K562 (cell line): ENCODE measurements around the gene UBE2O. TPM values are rescaled to one million over a fixed set of nuclear protein-coding genes. Genes with fewer than 3 reads are reported as not detected.
A peak's percentile ranks its signal among the peaks of the same experiment; 100 is the strongest.

Source experiments
- ATF7 ChIP-seq: fragments of 450-650 bp; IDR thresholded peaks from 2 replicates; pipeline ENCODE4 v1.7.1; 2014; ENCODE audit warnings: mild to moderate bottlenecking, moderate library complexity
- BCLAF1 ChIP-seq, 2 experiments: fragments of 450-650 bp in 1 of 2; IDR thresholded peaks; 2 replicates each; pipeline ENCODE4 v1.6.1; 2011 to 2017; ENCODE audit warnings: low read depth in 2 of 2, antibody characterized with exemption in 1 of 2, borderline replicate concordance in 1 of 2, low read length in 1 of 2, mild to moderate bottlenecking in 1 of 2, mixed read lengths in 1 of 2; ENCODE audit not compliant: control insufficient read depth in 1 of 2
- BRF2 ChIP-seq: IDR thresholded peaks from 3 replicates; pipeline ENCODE4 v1.6.1; 2011; ENCODE audit warnings: borderline replicate concordance, mild to moderate bottlenecking; ENCODE audit not compliant: insufficient read length, insufficient read depth
- CHCHD3 ChIP-seq: fragments of 250-450 bp; sonication (Bioruptor Pico); IDR thresholded peaks from 2 replicates; pipeline ENCODE4 v2.1.2; 2022; ENCODE audit warnings: mild to moderate bottlenecking
- ELK3 ChIP-seq: fragments of 450-650 bp; formaldehyde crosslinking; IDR thresholded peaks from 2 replicates; pipeline ENCODE4 v1.4.0; 2020; ENCODE audit warnings: mild to moderate bottlenecking
- EP300 ChIP-seq: IDR thresholded peaks from 2 replicates; pipeline ENCODE4 v1.6.1; 2012; ENCODE audit warnings: low read length, improper control_type of control experiment
- GATAD2A ChIP-seq: fragments of 450-650 bp; IDR thresholded peaks from 2 replicates; pipeline ENCODE4 v1.6.1; 2017
- L3MBTL2 ChIP-seq: fragments of 450-650 bp; IDR thresholded peaks from 2 replicates; pipeline ENCODE4 v1.6.1; 2016; ENCODE audit warnings: mild to moderate bottlenecking, moderate library complexity
- MECOM ChIP-seq: fragments of 250-450 bp; sonication (Bioruptor Pico); IDR thresholded peaks from 2 replicates; pipeline ENCODE4 v1.8.0; 2022; ENCODE audit warnings: inconsistent platforms
- NFIC ChIP-seq: fragments of 450-650 bp; IDR thresholded peaks from 2 replicates; pipeline ENCODE4 v1.6.1; 2017; ENCODE audit warnings: mild to moderate bottlenecking, inconsistent platforms
- NRF1 ChIP-seq, 2 experiments: fragments of 450-650 bp; IDR thresholded peaks in 1 of 2; conservative IDR thresholded peaks in 1 of 2; 2 replicates each; pipeline ENCODE4 v1.6.1; 2014; ENCODE audit warnings: mild to moderate bottlenecking in 2 of 2
- PTTG1 ChIP-seq: fragments of 450-650 bp; IDR thresholded peaks from 2 replicates; pipeline ENCODE4 v1.6.1; 2016; ENCODE audit warnings: low read depth, mild to moderate bottlenecking, missing genetic modification characterization, missing compliant biosample characterization
- RBM17 ChIP-seq: fragments of 200-400 bp; formaldehyde crosslinking; IDR thresholded peaks from 2 replicates; pipeline ENCODE4 v1.6.1; 2017; ENCODE audit warnings: low read depth, mild to moderate bottlenecking, low read length, borderline replicate concordance
- SAFB2 ChIP-seq: fragments of 200-400 bp; formaldehyde crosslinking; IDR thresholded peaks from 2 replicates; pipeline ENCODE4 v1.6.1; 2018; ENCODE audit warnings: borderline replicate concordance, low read length, low read depth, moderate library complexity; ENCODE audit not compliant: severe bottlenecking
- SLC30A9 ChIP-seq: fragments of 250-450 bp; sonication (Bioruptor Pico); IDR thresholded peaks from 2 replicates; pipeline ENCODE4 v1.8.0; 2022; ENCODE audit warnings: mild to moderate bottlenecking, moderate library complexity
- SNIP1 ChIP-seq: fragments of 450-650 bp; IDR thresholded peaks from 2 replicates; pipeline ENCODE4 v1.7.1; 2017; ENCODE audit warnings: low read depth, mild to moderate bottlenecking
- TAF9B ChIP-seq: fragments of 450-650 bp; IDR thresholded peaks from 2 replicates; pipeline ENCODE4 v1.6.1; 2018; ENCODE audit warnings: mild to moderate bottlenecking; ENCODE audit not compliant: partially characterized antibody
- ZBTB11 ChIP-seq, 3 experiments: fragments of 200-800 bp in 1 of 3; fragments of 250-450 bp in 1 of 3; fragments of 450-650 bp in 1 of 3; sonication (Bioruptor Pico) in 1 of 3; sonication (Bioruptor generic) in 1 of 3; formaldehyde crosslinking in 1 of 3; IDR thresholded peaks; 2 replicates each; pipeline versions ENCODE4 v1.6.1 to v1.8.0; 2016 to 2022; ENCODE audit warnings: mild to moderate bottlenecking in 2 of 3, missing genetic modification characterization in 2 of 3, missing compliant biosample characterization in 1 of 3, moderate library complexity in 1 of 3
- ZKSCAN3 ChIP-seq: fragments of 250-450 bp; sonication (Bioruptor Pico); IDR thresholded peaks from 2 replicates; pipeline ENCODE4 v1.4.0; 2020
- polyA plus RNA-seq, 8 experiments: library from polyadenylated mRNA; depleted of rRNA in 4 of 8; stranded (reverse) in 5 of 8; unstranded in 3 of 8; fragments of >200 nt; fragmentation: Nextera tagmentation in 2 of 8; fragmentation: Illumina TruSeq in 1 of 8; extraction: Ambion mirVana in 2 of 8; extraction: Trizol in 1 of 8; gene quantifications; 2 replicates each; pipeline versions ENCODE4 v1.2.1 to v1.2.3, GENCODE V29; 2011 to 2014; ENCODE audit warnings: inconsistent platforms in 1 of 8, missing spikeins in 1 of 8
- total RNA-seq, 7 experiments: library from RNA; depleted of rRNA in 6 of 7; stranded (reverse); fragments of >200 nt in 6 of 7; fragmentation: Illumina TruSeq in 2 of 7; extraction: Trizol in 2 of 7; gene quantifications; 2 replicates each; pipeline versions ENCODE4 v1.2.1 to v1.2.3, GENCODE V29; 2011 to 2021; ENCODE audit warnings: low replicate concordance in 1 of 7

The UBE2O gene
- total and polyA plus RNA-seq, 9 of the 15 experiments (the other 6 are each of a cell fraction or from before 2014, with no cell fraction given) = 1.6 to 39.7 (median 13.3) TPM

GRCh38 chr17:76354747-76355310 is 98.1 kb downstream of the UBE2O start (continued):
- TF ChIP-seq ELK3 (CRISPR knock-in tag) (no peak), PTTG1 (tag) (no peak), NFIC (peak; percentile 74), BCLAF1 (IDR thresholded peaks at IDR 0.05; ENCODE audit: borderline replicate concordance in 1 of 2, control insufficient read depth in 1 of 2, low read depth in 2 of 2, low read length in 1 of 2) (0 out of 4 replicates have a peak, but pooled peaks of 1 of the 2 experiments have one; percentile 37), TAF9B (peak; percentile 31), MECOM (peak; percentile 78; the same call in 1 of the 2 replicates), SLC30A9 (no peak), CHCHD3 (CRISPR knock-in tag) (no peak), EP300 (peak; percentile 81), ZKSCAN3 (CRISPR knock-in tag) (no peak), NRF1 (conservative IDR thresholded peaks at IDR 0.05 in 1 of 2, IDR thresholded peaks at IDR 0.05 in 1 of 2) (0 out of 4 replicates have a peak, but pooled peaks have one; percentile 19 to 24), BRF2 (no peak), RBM17 (no peak), L3MBTL2 (peak; percentile 47; the same call in 1 of the 2 replicates), GATAD2A (peak; percentile 17; the same call in 1 of the 2 replicates), ZBTB11 (CRISPR knock-in tag; IDR thresholded peaks at IDR 0.05) (0 out of 6 replicates have a peak, but pooled peaks of 1 of the 3 experiments have one; percentile 60), SAFB2 (no peak), SNIP1 (no peak), ATF7 (peak; percentile 48)
